Right lobe of liver (tissue), 6 donors: ENCODE measurements around the gene PSMC4. TPM values are rescaled to one million over a fixed set of nuclear protein-coding genes. Genes with fewer than 3 reads are reported as not detected.

ENCODE experiments used
- ATAC-seq, 4 donors: fragments of 200-7000 bp; cut with Tn5 transposase; one replicate each; pipeline ENCODE4 v1.9.1; 2020; ENCODE audit warnings: mild to moderate bottlenecking in 4 of 4, moderate library complexity in 4 of 4
- DNase-seq, 3 donors: peaks; one replicate each; pipeline ENCODE4 v3.0.0-alpha.2; 2020
- H3K27ac ChIP-seq, 3 donors: fragments of 200-600 bp; one replicate each; pipeline ENCODE4 v1.8.0; 2022
- H3K27me3 ChIP-seq, 2 donors: fragments of 200-600 bp; one replicate each; pipeline ENCODE4 v1.8.0; 2022
- H3K36me3 ChIP-seq, 4 donors: fragments of 200-600 bp; sonication (generic) in 1 of 4; one replicate each; pipeline versions ENCODE4 v1.5.1 to v1.8.0; 2017 to 2022; ENCODE audit warnings: control low read depth in 1 of 4
- H3K4me1 ChIP-seq, 4 donors: fragments of 200-600 bp; sonication (generic) in 1 of 4; one replicate each; pipeline versions ENCODE4 v1.5.1 to v1.8.0; 2017 to 2022; ENCODE audit warnings: control low read depth in 1 of 4
- H3K4me3 ChIP-seq, 3 donors: fragments of 200-600 bp; one replicate each; pipeline ENCODE4 v1.8.0; 2022
- H3K9me3 ChIP-seq, 4 donors: fragments of 200-600 bp; sonication (generic) in 1 of 4; one replicate each; pipeline versions ENCODE4 v1.5.1 to v1.8.0; 2017 to 2022; ENCODE audit warnings: control low read depth in 1 of 4
- POLR2A ChIP-seq: fragments of 450-650 bp; IDR thresholded peaks from one replicate; pipeline ENCODE4 v1.6.1; 2017; ENCODE audit warnings: antibody characterized with exemption, mild to moderate bottlenecking
- WGBS: methylation state at CpG from one replicate; pipeline ENCODE4 v1.1.6; 2018; ENCODE audit warnings: low coverage, low lambda C conversion rate; ENCODE audit not compliant: insufficient coverage; ENCODE audit errors: missing lambda C conversion rate; 5-methylcytosine and 5-hydroxymethylcytosine counted together
- intact Hi-C, 2 donors: fragments of 100-400 bp; cut with DNase I; formaldehyde crosslinking; loops; one replicate each; pipeline versions ENCODE4 v1.11.2 to v1.14.1; 2022
- total RNA-seq, 6 experiments: library from RNA; depleted of rRNA in 2 of 6; stranded (reverse); fragments of >200 nt in 2 of 6; fragmentation: NEBNext Ultra II Directional in 3 of 6; extraction: Animal tissue kit (Norgen Biotek cat#: 25700) in 3 of 6; gene quantifications; one replicate each; pipeline versions ENCODE4 v1.1.0 to v1.2.4, GENCODE V29; 2016 to 2023
- TF ChIP-seq, protein P1 (sequence below), 4 donors: fragments of 200-600 bp in 3 of 4; fragments of 450-650 bp in 1 of 4; IDR thresholded peaks; one replicate each; pipeline versions ENCODE4 v1.5.1 to v1.8.0; 2016 to 2022; ENCODE audit warnings: antibody characterized with exemption in 4 of 4, mild to moderate bottlenecking in 2 of 4
- donor health status: DM: no; HTN: yes; CAD: no.
- donor health status: DM: no; HTN: no; CAD: no.
- donor health status: DM: no; HTN: no; CAD: no.
- donor health status: DM: no; HTN: yes; CAD: no.
- donor health status: DM: no; HTN: yes; CAD: no.

Gene PSMC4
- total RNA-seq, 6 experiments from 2014 or later = 40.0 to 106 (median 52.5) TPM

DNA sequence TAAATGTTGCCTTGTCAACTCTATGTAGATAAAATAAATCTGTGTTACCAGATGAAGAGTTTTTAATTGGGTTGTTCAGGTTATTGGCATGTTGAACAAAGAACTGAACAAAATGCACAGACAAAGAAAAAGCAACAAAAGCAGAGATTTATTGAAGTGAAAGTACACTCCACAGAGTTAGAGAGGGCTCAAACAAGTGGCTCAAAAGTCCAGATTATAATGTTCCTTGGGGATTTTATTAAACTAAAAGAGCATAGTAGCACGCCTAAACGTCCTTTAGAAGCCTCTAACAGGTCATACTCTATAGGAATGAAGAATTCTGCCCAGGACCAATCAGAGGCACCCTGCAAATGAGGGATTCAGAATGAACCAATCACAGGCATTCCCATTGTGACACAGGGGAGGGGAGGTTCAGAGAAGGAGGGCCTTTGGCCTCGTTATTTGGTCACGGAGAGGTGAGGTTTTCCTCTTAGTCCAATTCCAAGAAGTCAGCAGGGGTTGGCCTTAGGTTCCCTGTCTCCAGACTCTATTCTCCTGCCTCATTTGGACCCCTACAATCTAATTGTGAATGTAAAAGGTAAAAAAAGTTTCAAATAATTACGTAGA lies 12.8 kb downstream of the PSMC4 start:
- Histone ChIP-seq H3K27me3 (no peaks in the 10 kb centered on the region), H3K27ac (no peak overlapping the region), H3K9me3 (peaks cover 0 to 8% (median 2%) of the 10 kb centered on the region in 4 donors), H3K36me3 (peaks cover 0 to 39% (median 10%) of the 10 kb centered on the region in 4 donors), H3K4me1 (no peaks in the 10 kb centered on the region), H3K4me3 (no peak overlapping the region)
- TF ChIP-seq, protein P1, sequence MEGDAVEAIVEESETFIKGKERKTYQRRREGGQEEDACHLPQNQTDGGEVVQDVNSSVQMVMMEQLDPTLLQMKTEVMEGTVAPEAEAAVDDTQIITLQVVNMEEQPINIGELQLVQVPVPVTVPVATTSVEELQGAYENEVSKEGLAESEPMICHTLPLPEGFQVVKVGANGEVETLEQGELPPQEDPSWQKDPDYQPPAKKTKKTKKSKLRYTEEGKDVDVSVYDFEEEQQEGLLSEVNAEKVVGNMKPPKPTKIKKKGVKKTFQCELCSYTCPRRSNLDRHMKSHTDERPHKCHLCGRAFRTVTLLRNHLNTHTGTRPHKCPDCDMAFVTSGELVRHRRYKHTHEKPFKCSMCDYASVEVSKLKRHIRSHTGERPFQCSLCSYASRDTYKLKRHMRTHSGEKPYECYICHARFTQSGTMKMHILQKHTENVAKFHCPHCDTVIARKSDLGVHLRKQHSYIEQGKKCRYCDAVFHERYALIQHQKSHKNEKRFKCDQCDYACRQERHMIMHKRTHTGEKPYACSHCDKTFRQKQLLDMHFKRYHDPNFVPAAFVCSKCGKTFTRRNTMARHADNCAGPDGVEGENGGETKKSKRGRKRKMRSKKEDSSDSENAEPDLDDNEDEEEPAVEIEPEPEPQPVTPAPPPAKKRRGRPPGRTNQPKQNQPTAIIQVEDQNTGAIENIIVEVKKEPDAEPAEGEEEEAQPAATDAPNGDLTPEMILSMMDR (IDR thresholded peaks at IDR 0.05) = no peak
- TF ChIP-seq POLR2A = no peak
- ATAC-seq (no peak), DNase-seq (no peak)
- intact Hi-C loops = no loop called here
- WGBS = 92% methylated on average over 4 of the region's 5 CpGs

DNA sequence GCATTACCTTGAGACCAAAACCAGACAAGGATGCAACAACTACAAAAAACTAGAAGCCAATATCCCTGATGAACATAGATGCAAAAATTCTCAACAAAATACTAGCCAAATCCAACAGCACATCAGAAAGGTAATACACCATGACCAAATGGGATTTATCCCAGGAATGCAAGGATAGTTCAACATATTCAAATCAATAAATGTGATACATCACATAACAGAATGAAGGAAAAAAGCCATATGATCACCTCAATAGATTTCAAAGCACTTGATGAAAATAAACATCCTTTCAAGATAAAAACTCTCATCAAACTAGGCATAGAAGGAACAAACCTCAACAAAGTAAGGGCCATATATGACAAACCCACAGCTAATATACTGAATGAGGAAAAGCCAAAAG lies 15.7 kb downstream of the PSMC4 start:
- TF ChIP-seq POLR2A = no peak
- TF ChIP-seq, protein P1 (IDR thresholded peaks at IDR 0.05) = no peak
- intact Hi-C loops = no loop called here
- H3K27ac ChIP-seq = no peak overlapping the region
- H3K27me3 ChIP-seq = no peaks in the 10 kb centered on the region
- H3K4me1 ChIP-seq = no peaks in the 10 kb centered on the region
- ATAC-seq (no peak), DNase-seq (no peak)
- no peak overlapping the region for H3K4me3 ChIP-seq
- H3K36me3 ChIP-seq = peaks cover 0 to 15% (median 0%) of the 10 kb centered on the region in 4 donors
- peaks cover 0 to 8% (median 2%) of the 10 kb centered on the region in 4 donors for H3K9me3 ChIP-seq

DNA sequence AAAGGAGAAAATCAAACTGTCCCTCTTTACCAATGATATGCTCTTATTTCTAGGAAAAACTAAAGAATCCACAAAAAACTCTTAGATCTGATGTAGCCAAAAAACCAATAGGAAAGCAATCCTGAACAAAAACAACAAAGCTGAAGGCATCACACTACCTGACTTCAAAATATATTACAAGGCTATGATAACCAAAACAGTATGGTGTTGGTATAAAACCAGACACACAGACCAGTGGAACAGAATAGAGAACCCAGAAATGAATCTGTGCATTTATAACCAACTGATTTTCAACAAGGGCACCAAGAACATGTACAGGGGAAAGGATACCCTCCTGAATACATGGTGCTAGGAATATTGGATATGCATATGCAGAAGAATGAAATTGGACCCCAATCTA lies 16.2 kb downstream of the PSMC4 start:
- Histone ChIP-seq H3K27me3 (no peaks in the 10 kb centered on the region), H3K9me3 (peaks cover 0 to 8% (median 2%) of the 10 kb centered on the region in 4 donors), H3K4me1 (no peaks in the 10 kb centered on the region), H3K4me3 (no peak overlapping the region), H3K27ac (no peak overlapping the region), H3K36me3 (peaks cover 0 to 10% (median 0%) of the 10 kb centered on the region in 4 donors)
- no peak for ATAC-seq
- intact Hi-C loops = no loop called here
- DNase-seq = no peak
- no peak for TF ChIP-seq POLR2A
- TF ChIP-seq, protein P1 (IDR thresholded peaks at IDR 0.05) = no peak

DNA sequence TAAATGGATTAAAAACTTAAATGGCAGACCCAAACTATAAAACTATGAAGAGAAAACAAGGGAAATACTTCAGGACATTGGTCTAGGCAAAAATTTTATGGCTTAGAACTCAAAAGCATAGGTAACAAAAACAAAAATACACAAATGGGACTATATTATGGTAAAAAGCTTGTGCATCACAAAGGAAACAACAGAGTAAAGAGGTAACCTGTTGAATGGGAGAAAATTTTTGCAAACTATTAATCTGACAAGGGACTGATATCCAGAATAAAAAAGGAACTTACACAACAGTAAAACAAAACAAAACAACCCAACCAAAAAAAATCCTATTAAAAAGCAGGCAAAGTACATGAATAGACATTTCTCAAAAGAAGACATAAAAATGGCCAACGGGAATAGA lies 16.6 kb downstream of the PSMC4 start:
- Histone ChIP-seq H3K27ac (no peak overlapping the region), H3K9me3 (peaks cover 0 to 8% (median 2%) of the 10 kb centered on the region in 4 donors), H3K27me3 (no peaks in the 10 kb centered on the region), H3K4me3 (no peak overlapping the region), H3K4me1 (no peaks in the 10 kb centered on the region), H3K36me3 (peaks cover 0 to 5% (median 0%) of the 10 kb centered on the region in 4 donors)
- DNase-seq = no peak
- no peak for TF ChIP-seq POLR2A
- TF ChIP-seq, protein P1 (IDR thresholded peaks at IDR 0.05) = no peak
- ATAC-seq = no peak
- intact Hi-C loops = no loop called here
- WGBS = 77% methylated on average over 1 of the region's 1 CpG

DNA sequence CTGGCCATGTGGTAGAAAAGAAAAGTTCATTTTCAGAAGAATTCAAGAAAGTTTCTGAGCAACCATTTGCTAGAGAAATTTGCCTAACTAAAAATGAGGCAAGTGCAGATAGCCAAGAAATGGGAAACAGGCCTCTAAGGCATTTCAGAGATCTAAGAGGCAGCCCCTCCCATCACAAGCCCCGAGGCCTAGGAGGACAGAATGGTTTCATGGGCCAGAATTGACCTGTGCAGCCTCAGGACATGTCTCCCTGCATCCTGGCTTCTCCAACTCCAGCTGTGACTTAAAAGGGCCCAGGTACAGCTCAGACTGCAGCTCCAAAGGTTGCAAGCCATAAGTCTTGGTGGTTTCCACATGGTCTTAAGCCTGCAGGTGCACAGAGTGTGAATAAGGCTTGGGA lies 22.6 kb downstream of the PSMC4 start:
- DNase-seq (no peak), ATAC-seq (no peak)

More for the DNA sequence above, 22.6 kb downstream of the PSMC4 start:
- H3K4me1 ChIP-seq = peaks cover 0 to 14% (median 2%) of the 10 kb centered on the region in 4 donors
- H3K27ac ChIP-seq = no peak overlapping the region
- WGBS = 100% methylated on average over 1 of the region's 1 CpG
- no peaks in the 10 kb centered on the region for H3K27me3 ChIP-seq
- no peaks in the 10 kb centered on the region for H3K9me3 ChIP-seq
- TF ChIP-seq POLR2A = no peak
- no peaks in the 10 kb centered on the region for H3K36me3 ChIP-seq
- H3K4me3 ChIP-seq = no peak overlapping the region
- intact Hi-C loops = no loop called here
